ENCODE data around the gene U2AF2.
"Not testable (repeated sequence)": the region's sequence is repeated elsewhere in the genome, so short reads cannot be mapped to it uniquely, and the experiment has no call there.

The U2AF2 gene

DNA sequence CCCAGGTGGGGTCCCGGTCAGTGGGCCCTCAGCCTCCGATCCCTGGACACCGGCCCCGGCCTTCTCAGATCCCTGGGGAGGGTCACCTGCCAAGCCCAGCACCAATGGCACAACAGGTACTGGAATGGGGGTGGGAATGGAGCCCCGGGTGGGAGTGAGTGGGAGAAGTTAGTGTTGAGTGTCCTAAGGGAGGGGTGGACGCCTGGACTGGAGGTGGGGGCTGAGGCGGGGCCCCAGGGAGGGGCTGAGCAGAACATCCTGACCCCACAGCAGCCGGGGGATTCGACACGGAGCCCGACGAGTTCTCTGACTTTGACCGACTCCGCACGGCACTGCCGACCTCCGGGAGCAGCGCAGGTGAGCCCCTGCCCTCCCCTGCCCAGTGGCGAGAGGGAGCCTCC, 37.8 kb downstream of the U2AF2 start:
- DNase-seq: no peak

DNA sequence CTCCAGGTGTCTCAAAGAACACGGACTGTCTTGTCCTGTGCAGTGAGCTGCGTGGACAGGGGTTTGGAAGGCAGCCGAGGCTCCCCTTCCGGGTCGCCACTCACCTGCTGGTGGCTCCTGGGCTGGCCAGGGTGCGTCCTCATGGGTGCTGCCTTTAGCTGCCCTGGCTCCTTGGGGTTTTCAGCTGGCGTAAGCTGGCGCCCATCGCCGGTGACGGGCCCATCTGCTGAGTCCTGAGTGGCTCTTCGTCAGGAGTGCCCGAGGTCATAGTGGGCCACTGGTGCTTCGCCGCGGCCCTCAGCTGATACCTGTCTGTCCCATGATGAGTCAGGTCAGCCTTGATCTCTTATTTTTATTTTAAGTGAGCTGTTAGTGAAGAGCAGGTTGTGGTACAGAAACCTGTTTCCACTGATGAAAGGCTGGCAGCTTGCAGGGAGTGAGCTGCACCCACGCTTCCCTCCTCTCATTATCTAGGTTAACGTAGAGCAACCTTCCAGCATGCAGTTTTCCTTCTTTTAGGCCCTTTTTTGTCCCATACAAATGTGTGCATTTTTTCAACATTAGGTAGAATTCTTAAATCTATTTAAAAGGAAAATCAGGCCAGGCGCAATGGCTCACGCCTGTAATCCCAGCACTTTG, 38.6 kb downstream of the U2AF2 start:
- no peak for DNase-seq

DNA sequence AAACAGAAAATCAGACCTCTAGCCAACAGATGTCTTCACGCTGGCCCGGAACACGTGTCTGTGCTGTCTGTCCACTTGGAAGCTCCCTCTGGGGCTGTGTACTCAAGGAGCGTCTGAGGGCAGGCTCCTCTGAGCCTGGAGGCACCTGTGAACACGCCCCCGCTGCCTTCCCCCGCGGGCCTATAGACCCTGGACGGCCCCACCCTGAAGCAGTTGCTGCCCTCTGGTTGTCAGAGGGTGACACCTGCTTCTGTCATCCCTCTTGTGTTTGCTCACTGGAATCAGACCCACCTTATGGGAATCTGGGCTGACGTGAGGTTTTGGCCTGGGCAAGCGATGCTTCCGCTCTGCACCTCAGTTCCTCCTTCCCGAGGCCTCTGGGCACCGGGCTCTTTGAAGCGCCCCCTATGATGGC, 39.4 kb downstream of the U2AF2 start:
- DNase-seq: no peak

DNA sequence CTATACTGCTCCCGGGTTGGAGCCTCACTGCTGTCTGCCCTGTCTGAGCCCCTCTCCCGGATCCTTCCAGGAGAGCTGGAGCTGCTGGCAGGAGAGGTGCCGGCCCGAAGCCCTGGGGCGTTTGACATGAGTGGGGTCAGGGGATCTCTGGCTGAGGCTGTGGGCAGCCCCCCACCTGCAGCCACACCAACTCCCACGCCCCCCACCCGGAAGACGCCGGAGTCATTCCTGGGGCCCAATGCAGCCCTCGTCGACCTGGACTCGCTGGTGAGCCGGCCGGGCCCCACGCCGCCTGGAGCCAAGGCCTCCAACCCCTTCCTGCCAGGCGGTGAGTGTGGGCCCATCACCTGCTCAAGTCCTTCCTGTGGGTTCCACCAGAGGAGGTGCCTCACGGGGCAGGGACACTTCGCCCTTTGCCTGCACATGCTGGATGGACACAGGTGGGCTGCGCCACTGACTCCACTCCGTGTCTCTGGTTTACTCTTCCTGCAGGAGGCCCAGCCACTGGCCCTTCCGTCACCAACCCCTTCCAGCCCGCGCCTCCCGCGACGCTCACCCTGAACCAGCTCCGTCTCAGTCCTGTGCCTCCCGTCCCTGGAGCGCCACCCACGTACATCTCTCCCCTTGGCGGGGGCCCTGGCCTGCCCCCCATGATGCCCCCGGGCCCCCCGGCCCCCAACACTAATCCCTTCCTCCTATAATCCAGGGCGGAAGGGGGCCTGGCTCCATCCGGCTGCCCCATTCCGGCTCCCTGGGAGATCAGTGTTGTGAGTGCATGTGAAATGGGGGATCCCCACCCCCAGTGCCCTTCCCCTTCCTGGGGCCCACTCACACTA, 40.0 kb downstream of the U2AF2 start:
- no peak for DNase-seq

DNA sequence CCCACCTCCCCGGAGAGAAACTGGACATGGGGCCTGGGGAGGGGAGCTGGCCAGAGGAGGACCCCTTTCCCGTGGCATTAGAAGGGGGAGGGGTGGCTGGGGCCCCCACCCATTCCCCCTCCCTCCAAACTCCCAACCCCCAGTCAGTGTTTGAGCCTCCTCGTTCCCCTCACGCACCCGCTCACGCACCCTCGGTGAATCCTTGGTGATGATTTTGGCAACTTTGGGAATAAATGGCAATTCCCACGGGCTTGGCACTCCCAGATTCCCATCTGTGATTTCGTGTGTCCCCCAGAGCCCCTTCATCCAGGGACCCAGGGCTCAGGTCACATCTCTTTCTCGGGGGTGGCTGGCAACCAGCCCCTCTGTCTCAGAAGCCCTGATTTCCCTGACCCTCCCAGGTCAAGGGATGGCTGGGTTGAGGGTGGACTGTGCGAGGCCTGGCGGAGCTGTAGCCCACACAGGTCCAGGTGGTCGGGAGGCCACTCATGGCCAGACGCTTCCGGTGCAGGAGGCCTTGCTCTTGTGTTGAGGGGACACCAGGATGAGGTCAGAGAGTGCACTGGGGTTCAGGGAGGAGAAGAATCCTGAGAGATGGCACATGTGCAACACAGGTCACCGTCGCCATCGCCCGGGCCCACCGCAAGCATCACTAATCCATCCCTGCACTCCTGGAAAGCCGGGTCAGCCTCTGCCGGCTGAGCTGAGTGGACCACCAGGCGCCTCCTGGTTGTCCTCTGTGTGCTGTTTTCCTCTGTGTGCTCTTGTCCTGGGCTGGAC, 40.9 kb downstream of the U2AF2 start:
- no peak for DNase-seq

DNA sequence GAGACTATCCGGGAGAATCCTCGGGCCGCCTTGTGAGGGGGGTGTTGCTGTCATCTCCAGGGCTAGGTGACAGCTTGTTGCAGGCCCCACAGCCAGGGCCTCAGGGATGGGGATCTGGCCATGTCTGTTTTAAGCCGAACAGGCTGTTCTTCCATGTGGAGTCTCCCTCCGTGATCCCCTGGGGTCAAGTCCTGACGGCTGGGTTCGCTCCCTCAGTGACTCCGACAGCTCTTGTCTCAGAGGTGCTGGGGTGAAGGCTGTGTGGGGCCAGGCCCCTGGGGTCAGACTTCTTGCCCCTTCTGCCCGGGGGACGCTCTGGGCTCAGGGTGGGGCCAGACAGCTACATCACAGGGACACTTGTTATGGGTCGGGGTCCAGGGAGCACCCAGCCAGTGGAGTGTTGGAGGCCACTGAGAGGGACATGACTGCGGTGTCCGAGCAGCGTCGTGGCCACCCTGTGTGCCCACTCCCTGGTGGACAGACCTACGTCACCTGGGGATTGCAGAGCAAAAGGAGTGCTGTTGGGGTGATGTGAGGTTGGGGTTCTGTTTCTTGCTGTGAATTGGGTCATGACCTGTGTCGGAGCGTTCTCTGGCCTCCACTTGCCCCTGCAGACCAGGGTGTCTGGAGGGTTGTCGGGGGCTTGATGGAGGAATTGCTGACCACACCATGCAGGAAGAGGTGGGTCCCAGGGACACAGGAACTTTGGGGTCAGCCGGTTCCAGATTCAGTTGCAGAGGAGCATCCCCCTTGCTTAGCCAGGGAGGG, 41.6 kb downstream of the U2AF2 start:
- DNase-seq: no peak

DNA sequence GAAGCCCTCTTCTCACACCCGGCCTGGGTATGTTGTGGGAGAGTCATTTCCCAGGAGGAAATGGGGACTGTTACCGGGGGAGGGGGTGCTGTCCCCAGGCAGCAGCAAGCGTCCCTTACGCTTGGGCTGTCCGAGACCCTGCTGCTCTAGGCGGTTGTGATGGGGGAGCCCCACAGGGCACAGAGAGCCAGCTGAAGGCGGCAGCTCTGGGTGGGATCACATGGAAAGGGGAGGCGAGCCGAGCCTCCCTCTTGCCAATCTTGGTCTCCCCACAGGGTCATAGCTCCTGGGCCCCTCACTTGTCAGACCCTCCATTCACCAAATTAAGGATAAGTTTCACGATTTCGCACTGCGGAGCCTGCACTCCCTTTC, 42.2 kb downstream of the U2AF2 start:
- no peak for DNase-seq

DNA sequence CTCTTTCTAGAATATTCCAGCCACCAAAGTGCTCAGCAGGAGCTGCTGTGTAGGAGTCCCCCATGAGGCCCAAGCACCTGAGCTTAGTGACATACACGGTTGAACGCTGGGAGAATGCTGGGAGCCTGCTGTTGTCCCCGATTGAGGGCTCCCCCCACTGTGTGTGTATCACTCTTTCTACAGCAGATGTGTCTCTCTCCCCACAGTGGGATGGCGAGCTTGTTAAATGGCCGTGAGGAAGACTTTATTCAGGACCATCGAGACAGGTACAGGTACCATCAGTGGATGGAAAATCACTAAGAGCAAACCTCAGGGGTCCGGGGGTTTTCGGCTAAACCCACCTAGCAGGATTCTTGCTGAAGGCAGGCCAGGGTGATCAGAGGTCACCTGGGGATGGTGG, 42.9 kb downstream of the U2AF2 start:
- DNase-seq: no peak

DNA sequence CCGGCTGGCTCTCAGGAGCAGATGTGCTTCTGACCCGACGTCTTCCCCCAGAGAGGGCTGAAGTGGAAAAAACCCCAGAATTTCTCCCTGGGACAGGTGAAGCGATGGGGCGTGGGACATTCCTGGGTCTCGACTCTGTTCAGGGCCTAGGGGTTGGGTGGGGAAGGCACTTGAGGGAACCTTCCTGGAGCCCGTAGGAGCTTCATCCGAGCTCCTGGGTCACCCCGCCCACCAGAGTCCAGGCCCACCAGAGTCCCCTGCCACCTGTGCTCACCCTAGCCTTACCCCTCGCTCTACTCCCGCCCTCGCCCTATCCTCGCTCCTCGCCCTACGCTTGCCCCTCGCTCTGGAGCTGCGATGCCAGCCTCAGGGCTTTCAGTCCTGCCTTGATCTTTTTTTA, 43.4 kb downstream of the U2AF2 start:
- DNase-seq: no peak

DNA sequence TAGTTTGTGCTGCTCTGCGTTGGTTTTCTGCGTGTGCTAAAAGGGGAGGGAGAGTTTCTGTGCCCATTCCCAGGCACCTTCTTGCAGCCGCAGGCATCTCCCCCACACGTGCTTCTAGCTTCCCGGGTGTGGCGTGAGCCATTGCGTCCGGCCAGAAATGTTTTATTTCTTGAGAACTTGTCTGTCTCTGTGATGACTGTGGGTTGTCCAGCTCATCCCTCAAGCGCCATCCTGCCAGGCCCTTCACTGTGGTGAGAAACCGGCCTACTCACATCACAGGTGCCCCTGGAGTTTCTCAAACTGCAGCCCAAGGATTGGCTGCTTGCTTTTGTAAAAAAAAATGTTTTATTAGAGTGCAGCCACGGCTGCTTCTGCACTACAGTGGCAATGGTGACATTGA, 44.4 kb downstream of the U2AF2 start:
- DNase-seq: no peak

DNA sequence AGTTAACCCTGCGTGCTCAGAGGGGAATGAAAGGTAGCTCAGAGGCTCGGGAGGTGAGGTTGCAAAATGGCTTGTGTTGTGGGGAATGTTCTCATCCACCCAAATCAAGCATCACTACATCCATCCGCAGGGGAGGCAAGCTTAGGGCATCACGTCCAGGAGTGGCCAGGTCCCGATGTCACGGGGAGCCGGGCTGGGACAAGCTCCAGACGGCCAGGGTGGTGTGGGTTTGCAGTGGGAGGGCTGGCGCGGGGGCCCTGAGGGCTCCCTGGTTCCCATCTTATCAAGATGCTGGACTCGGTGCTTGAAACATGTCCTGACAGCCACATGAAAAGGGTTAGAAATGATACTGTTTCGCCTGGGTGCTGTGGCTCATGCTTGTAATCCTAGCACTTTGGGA, 46.0 kb downstream of the U2AF2 start:
- DNase-seq: no peak

DNA sequence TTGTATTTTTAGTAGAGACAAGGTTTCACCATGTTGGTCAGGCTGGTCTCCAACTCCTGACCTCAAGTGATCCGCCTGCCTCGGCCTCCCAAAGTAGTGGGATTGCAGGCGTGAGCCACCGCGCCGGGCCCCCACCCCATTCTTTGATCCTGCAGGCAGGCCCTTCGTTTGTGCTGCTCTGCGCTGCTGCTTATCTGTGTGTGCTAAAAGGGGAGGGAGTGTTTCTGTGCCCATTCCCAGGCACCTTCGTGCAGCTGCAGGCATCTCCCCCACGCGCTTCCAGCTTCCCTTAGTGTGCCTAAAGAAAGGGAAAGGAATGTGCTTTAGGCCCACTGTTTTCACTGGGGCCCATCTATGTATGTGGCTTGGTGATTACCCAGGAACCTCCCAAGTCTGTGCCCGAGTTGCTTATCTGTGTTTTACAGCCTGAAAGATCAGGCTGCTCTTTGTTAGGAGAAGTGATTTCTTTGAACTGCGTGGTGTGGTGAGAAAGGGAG, 47.3 kb downstream of the U2AF2 start:
- no peak for DNase-seq

DNA sequence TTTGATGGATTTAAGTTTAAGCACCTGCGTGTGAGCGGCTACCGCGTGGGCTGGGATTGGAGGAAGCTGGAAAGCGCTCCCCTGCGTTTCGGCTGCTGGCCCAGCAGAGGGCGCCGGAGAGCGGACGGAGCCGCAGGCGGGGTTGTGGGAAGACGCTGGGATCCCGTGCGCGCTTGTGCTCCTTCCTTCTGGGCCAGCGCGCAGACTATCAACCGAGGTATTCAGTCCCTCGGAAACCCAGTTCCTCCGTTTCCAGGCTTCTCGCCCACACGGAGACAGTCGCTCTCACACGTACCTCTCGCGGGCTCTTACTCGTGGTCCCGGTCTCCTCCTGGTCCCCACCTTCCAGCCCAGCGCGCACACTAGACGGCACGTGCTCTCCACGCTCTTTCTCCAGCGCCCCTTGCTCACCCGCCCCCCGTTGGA, 49.0 kb downstream of the U2AF2 start:
- peak in 1 of 2 experiments; percentile 26 for DNase-seq

DNA sequence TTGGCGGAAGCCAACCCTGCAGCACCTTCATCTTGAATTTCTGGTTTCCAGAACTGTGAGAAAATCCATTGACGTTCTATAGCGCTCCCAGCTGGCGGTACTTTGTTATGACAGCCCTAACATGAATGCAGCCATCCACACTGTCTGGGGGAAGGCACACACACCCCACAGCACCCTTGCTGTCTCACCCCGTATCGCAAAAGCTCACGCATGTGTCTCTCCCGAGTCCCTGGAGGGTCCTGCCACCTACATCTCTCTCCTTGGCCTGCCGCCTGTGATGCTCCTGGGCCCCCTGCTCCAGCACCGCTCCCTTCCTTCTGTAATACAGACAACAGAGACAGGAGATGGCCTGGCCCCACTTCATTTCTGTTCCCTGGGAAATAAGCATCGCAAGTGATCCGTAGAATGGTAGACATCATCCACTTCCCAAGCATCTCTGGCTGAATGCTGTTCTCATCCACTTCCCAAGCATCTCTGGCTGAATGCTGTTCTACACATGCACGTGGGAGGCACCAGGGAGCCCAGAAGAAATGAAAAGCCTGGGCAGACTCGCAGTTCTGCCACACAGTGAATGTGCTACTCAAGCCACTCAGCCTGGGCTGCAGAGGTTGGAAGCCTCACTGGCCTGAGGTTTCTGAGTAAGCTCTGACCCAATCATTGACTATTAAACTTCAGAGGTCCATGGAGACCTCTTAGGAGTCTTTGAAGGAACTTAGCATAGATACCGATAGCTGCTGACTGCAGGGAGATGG, 49.8 kb downstream of the U2AF2 start:
- DNase-seq: no peak

DNA sequence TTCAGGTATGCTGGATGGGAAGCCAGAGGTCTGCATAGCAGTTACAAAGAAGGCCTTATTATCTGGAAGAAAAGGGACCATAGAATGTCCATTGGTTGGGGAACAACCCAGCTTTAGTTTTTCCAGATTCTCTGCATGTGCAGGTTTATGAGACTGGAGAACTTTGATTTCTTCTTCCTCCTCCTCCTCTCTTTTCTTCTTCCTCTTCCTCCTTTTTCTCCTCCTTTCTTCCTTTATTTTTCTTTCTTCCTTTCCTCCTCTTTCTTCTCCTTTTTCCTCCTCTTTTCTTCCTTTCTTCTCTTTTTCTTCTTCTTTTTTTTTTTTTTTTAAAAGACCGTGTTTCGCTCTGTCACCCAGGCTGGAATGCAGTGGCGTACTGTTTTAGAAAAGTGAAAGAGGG, 51.1 kb downstream of the U2AF2 start:
- DNase-seq: no peak

DNA sequence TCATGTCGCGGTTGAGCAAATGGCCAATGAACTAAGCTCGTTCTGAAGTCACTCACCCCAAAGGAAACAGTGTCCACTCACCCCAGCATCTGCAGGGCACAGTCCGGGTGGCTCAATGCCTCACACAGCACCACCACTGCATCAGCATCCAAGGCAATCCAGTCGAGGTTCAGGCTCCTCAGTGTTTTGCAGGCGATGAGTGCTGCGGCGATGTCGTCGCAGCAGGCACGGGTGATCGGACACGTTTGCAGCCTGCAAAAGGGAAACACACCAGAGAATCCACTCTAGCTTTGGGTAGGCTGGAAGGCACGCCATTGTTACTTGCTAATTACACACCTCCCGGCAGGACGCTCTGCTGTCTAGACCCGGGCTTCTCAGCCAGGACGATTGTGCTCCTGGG, 56.9 kb downstream of the U2AF2 start:
- DNase-seq: no peak

DNA sequence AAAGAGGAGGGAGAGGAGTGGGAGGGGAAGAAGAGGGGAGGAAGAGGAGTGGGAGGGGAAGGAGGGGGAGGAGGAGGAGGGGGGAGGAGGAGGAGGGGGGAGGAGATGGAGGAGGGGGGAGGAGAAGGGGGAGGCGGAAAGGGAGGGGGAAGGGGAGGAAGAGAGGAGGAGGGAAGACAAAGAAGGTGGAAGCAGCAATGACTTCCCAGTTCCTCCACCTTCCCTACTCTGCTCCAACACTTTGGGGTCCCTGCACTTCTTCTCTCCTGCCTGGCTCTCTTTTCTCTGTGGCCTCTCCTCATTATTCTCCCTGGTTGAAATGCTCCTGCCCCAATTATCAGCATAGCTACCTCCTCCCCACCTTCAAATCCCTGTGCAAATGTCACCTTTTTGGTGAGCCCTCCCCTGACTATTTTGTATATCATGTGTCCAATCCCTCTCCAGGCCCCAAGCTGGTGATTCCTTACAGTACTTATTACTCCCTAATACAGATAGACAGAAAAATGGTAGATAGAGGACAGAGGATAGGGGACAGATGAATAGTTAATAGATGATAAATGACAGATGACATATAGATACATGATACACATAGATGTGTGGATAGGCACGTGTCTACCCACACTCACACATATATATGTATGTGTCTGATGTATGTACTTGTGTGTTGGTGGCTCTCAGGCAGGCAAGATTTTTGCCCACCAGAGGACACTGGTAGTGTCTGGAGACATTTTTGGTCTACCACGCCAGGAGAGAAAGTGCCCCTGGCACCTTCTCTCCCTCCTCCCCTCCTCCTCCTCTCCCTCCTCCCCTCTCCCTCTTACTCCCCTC, 58.2 kb downstream of the U2AF2 start:
- no peak for DNase-seq

DNA sequence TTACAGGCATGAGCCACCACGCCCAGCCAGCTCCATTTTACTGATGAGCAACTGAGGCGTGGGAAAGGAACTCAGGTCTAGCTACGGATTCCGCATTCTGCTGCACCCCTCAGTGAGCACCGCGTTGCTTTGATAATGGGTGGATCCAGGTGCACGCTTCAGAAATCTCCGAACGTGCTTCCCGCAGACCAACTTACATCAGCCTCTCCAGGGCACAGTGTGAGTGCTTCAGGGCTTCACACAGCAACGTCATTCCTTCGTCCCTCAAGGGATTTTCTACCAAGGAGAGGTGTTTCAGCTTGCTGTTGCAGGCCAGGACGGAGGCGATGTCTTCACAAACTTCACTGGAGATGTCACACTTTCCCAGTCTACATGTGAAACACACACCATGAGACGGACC, 61.7 kb downstream of the U2AF2 start:
- no peak for DNase-seq

DNA sequence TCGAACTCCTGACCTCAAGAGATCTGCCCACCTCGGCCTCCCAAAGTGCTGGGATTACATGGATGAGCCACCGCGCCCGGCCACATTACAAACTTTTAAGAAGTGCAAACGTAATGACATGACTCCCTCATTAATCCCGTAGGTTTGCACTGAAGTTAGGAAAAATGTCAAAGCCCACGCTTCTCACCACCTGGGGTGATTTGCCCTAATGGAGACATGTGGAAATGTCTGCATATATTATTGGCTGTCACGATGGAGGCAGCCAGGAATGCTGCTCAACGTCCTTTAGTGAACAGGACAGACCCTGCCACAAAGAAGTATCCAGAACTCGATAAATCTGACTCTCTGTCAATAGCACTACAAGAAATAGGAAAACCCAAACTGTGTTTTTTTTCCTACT, 62.4 kb downstream of the U2AF2 start:
- DNase-seq: no peak

DNA sequence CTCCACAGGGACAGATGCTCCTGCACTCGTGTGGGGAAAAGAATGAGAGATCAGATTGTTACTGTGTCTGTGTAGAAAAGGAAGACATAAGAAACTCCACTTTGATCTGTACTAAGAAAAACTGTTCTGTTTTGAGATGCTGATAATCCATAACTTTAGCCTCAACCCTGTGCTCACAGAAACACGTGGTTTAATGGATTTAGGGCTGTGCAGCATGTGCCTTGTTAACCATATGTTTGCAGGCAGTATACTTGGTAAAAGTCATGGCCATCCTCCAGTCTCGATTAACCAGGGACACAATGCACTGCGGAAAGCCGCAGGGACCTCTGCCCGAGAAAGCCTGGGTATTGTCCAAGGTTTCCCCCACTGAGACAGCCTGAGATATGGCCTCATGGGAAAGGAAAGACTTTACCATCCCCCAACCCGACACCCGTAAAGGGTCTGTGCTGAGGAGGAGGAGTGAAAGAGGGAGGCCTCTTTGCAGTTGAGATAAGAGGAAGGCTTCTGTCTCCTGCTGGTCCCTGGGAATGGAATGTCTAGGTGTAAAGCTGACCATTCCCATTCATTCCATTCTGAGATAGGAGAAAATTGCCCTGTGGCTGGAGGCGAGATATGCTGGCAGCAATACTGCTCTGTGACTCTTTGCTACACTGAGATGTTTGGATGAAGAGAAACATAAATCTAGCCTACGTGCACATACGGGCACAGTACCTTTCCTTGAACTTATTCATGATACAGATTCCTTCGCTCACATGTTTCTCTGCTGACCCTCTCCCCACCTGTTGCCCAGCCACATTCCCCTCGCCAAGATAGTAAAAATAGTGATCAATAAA, 63.3 kb downstream of the U2AF2 start:
- DNase-seq: not testable (repeated sequence)
